Fibroblast of lung (primary cell): Measurements from ENCODE around the gene SCN1B. TPM values are rescaled to one million over a fixed set of nuclear protein-coding genes. Genes with fewer than 3 reads are reported as not detected.

Experiments
- DNase-seq, 2 donors: peaks; one replicate each; pipeline versions ENCODE4 v3.0.0 to v3.0.0-alpha.2; 2010; ENCODE audit warnings: low read depth in 2 of 2
- H2AFZ ChIP-seq: 2 replicates; pipeline ENCODE4 v1.5.1; 2012; ENCODE audit warnings: low read length, control low read depth, inconsistent platforms
- H3K27ac ChIP-seq: 2 replicates; pipeline ENCODE4 v1.5.1; 2011; ENCODE audit warnings: low read length, control low read depth; ENCODE audit not compliant: insufficient read depth
- H3K27me3 ChIP-seq: 2 replicates; pipeline ENCODE4 v1.5.1; 2011; ENCODE audit warnings: mild to moderate bottlenecking, low read length; ENCODE audit not compliant: control insufficient read depth, insufficient read depth
- H3K36me3 ChIP-seq: 2 replicates; pipeline ENCODE4 v1.5.1; 2011; ENCODE audit warnings: low read length; ENCODE audit not compliant: control insufficient read depth, insufficient read depth
- H3K4me1 ChIP-seq: 2 replicates; pipeline ENCODE4 v1.5.1; 2011; ENCODE audit warnings: low read length; ENCODE audit not compliant: control insufficient read depth, insufficient read depth; ENCODE audit errors: extremely low read depth
- H3K4me2 ChIP-seq: 2 replicates; pipeline ENCODE4 v1.5.1; 2011; ENCODE audit warnings: low read length, control low read depth; ENCODE audit not compliant: insufficient read depth; ENCODE audit errors: extremely low read depth
- H3K4me3 ChIP-seq, 4 experiments: fragments of 200-600 bp in 1 of 4; sonication (generic) in 1 of 4; replicated peaks in 1 of 4; 2 replicates each; pipeline ENCODE4 v1.5.1; 2011 to 2016; ENCODE audit warnings: low read length in 4 of 4, low read depth in 3 of 4, mild to moderate bottlenecking in 3 of 4, control low read depth in 2 of 4, inconsistent platforms in 1 of 4, mixed read lengths in 1 of 4; ENCODE audit not compliant: insufficient read depth in 1 of 4; ENCODE audit errors: control extremely low read depth in 1 of 4
- H3K79me2 ChIP-seq: 2 replicates; pipeline ENCODE4 v1.5.1; 2012; ENCODE audit warnings: mild to moderate bottlenecking, low read length, inconsistent platforms; ENCODE audit not compliant: control insufficient read depth, insufficient read depth
- H3K9ac ChIP-seq: 2 replicates; pipeline ENCODE4 v1.5.1; 2011; ENCODE audit warnings: mild to moderate bottlenecking, low read length, control low read depth; ENCODE audit not compliant: insufficient read depth
- H3K9me3 ChIP-seq: 2 replicates; pipeline ENCODE4 v1.5.1; 2012; ENCODE audit warnings: low read depth, low read length; ENCODE audit not compliant: control insufficient read depth, insufficient read depth
- H4K20me1 ChIP-seq: 2 replicates; pipeline ENCODE4 v1.5.1; 2011; ENCODE audit warnings: low read length; ENCODE audit not compliant: control insufficient read depth, insufficient read depth; ENCODE audit errors: extremely low read depth
- EZH2 ChIP-seq: IDR thresholded peaks from 2 replicates; pipeline ENCODE4 v1.5.1; 2012; ENCODE audit warnings: low read length, control low read depth, mild to moderate bottlenecking; ENCODE audit errors: missing control alignments
- polyA plus RNA-seq, 2 donors: library from polyadenylated mRNA; depleted of rRNA in 1 of 2; stranded (reverse) in 1 of 2; unstranded in 1 of 2; fragments of >200 nt; gene quantifications; 2 replicates each; pipeline ENCODE4 v1.2.1, GENCODE V29; 2011 to 2012; ENCODE audit warnings: missing spikeins in 1 of 2
- total RNA-seq: library from RNA; depleted of rRNA; stranded (reverse); fragments of >200 nt; gene quantifications from 2 replicates; pipeline ENCODE4 v1.2.1, GENCODE V29; 2014
- TF ChIP-seq, protein P1 (sequence below), 2 donors: IDR thresholded peaks in 1 of 2; conservative IDR thresholded peaks in 1 of 2; 1 replicate in 1 of 2; 2 replicates in 1 of 2; pipeline ENCODE4 v1.5.1; 2011 to 2012; ENCODE audit warnings: low read length in 2 of 2, control low read depth in 1 of 2, inconsistent platforms in 1 of 2, low read depth in 1 of 2, mild to moderate bottlenecking in 1 of 2

SCN1B gene
- total and polyA plus RNA-seq, 2 donors (not counting 1 experiment from before 2014, with no cell fraction given), result 11.0 to 14.5 TPM

DNA sequence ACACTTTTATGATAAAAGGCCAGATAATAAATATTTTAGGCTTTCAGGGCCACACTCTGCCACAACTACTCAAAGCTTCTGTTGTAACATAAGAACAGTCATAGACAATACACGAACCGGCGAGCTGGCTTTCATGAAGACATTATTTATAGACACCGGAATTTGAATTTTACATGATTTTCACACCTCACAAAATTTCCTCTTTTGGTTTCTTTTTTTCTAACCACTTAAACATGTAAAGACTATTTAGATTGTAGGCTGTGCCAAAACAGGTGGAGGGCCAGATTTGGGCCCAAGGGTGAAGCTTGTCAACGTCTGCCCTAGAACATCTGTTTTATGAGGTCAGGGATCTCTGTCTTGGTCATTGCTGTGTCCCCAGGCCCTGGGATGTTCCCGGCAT lies 55.7 kb downstream of the SCN1B start:
- peaks cover 3% of the 10 kb centered on the region for H3K4me1 ChIP-seq
- H3K27ac ChIP-seq, result no peak overlapping the region
- no peak overlapping the region for H3K4me3 ChIP-seq
- H3K36me3 ChIP-seq, result no peaks in the 10 kb centered on the region
- no peak overlapping the region for H2AFZ ChIP-seq
- no peak for TF ChIP-seq EZH2
- TF ChIP-seq, protein P1, sequence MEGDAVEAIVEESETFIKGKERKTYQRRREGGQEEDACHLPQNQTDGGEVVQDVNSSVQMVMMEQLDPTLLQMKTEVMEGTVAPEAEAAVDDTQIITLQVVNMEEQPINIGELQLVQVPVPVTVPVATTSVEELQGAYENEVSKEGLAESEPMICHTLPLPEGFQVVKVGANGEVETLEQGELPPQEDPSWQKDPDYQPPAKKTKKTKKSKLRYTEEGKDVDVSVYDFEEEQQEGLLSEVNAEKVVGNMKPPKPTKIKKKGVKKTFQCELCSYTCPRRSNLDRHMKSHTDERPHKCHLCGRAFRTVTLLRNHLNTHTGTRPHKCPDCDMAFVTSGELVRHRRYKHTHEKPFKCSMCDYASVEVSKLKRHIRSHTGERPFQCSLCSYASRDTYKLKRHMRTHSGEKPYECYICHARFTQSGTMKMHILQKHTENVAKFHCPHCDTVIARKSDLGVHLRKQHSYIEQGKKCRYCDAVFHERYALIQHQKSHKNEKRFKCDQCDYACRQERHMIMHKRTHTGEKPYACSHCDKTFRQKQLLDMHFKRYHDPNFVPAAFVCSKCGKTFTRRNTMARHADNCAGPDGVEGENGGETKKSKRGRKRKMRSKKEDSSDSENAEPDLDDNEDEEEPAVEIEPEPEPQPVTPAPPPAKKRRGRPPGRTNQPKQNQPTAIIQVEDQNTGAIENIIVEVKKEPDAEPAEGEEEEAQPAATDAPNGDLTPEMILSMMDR (conservative IDR thresholded peaks at IDR 0.05 in 1 of 2, IDR thresholded peaks at IDR 0.05 in 1 of 2; ENCODE audit: low read depth in 1 of 2, low read length in 2 of 2), result no peak
- H3K4me2 ChIP-seq, result no peak overlapping the region
- H3K9me3 ChIP-seq, result no peaks in the 10 kb centered on the region
- no peak overlapping the region for H3K9ac ChIP-seq
- no peaks in the 10 kb centered on the region for H3K27me3 ChIP-seq
- no peaks in the 10 kb centered on the region for H3K79me2 ChIP-seq
- no peak for DNase-seq
- no peaks in the 10 kb centered on the region for H4K20me1 ChIP-seq

DNA sequence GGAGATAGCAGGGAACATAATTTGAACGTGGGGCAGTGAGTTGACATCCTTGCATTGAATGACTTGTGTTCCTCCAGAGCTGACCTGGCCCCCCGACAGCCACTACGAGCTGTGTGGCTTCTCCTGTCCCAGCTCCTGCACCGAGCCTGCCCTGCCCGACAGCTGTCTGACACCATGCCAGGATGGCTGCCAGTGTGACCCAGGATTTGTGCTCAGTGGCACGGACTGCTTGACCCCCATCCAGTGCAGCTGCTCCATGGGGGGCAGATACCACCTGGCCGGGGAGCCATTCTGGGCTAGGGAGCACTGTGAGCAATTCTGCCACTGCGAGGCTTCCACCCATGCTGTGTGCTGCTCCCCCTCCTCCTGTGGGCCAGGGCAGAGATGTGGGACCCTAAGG lies 56.2 kb downstream of the SCN1B start:
- no peaks in the 10 kb centered on the region for H3K27me3 ChIP-seq
- no peak for DNase-seq
- no peak overlapping the region for H3K9ac ChIP-seq
- no peak overlapping the region for H3K27ac ChIP-seq
- no peak overlapping the region for H3K4me3 ChIP-seq
- no peaks in the 10 kb centered on the region for H3K9me3 ChIP-seq
- no peaks in the 10 kb centered on the region for H3K36me3 ChIP-seq
- H3K4me2 ChIP-seq, result no peak overlapping the region
- no peaks in the 10 kb centered on the region for H3K79me2 ChIP-seq
- no peaks in the 10 kb centered on the region for H4K20me1 ChIP-seq
- TF ChIP-seq, protein P1 (conservative IDR thresholded peaks at IDR 0.05 in 1 of 2, IDR thresholded peaks at IDR 0.05 in 1 of 2; ENCODE audit: low read depth in 1 of 2, low read length in 2 of 2), result no peak
- TF ChIP-seq EZH2, result no peak
- peaks cover 3% of the 10 kb centered on the region for H3K4me1 ChIP-seq
- no peak overlapping the region for H2AFZ ChIP-seq

DNA sequence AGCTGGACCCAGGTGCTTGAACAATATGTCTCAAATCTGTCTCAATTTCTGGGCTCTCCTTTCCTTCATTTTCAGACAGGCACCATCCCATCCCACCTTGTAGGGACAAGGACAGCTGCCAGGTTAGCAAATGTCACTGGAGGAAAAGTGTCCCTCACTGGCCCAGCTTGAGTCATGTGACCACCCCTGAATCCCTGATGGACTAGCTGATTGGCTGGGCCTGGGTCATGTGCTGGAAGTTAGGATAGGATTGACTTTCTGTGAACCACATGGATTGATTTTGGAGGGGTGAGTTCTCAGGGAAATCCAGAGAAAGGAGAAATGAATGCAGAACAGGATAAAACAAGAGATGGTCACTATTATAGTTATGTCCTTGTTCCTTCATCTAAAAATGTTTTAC lies 57.1 kb downstream of the SCN1B start:
- Histone ChIP-seq H3K9ac (no peak overlapping the region), H3K4me1 (peaks cover 3% of the 10 kb centered on the region), H3K4me2 (no peak overlapping the region), H3K27ac (no peak overlapping the region), H3K36me3 (no peaks in the 10 kb centered on the region), H3K79me2 (no peaks in the 10 kb centered on the region), H4K20me1 (no peaks in the 10 kb centered on the region), H2AFZ (no peak overlapping the region), H3K9me3 (no peaks in the 10 kb centered on the region), H3K27me3 (no peaks in the 10 kb centered on the region), H3K4me3 (no peak overlapping the region)
- TF ChIP-seq, protein P1 (conservative IDR thresholded peaks at IDR 0.05 in 1 of 2, IDR thresholded peaks at IDR 0.05 in 1 of 2; ENCODE audit: low read depth in 1 of 2, low read length in 2 of 2), result no peak
- no peak for TF ChIP-seq EZH2
- no peak for DNase-seq
